GM21526 (cell line): Measurements from ENCODE around the gene SCGN.

Experiments
- ATAC-seq: cut with Tn5 transposase; IDR thresholded peaks from one replicate; pipeline ENCODE4 v1.9.1; 2021; ENCODE audit warnings: moderate library complexity; ENCODE audit not compliant: unreplicated experiment, low FRiP score

SCGN gene, protein sequence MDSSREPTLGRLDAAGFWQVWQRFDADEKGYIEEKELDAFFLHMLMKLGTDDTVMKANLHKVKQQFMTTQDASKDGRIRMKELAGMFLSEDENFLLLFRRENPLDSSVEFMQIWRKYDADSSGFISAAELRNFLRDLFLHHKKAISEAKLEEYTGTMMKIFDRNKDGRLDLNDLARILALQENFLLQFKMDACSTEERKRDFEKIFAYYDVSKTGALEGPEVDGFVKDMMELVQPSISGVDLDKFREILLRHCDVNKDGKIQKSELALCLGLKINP

DNA sequence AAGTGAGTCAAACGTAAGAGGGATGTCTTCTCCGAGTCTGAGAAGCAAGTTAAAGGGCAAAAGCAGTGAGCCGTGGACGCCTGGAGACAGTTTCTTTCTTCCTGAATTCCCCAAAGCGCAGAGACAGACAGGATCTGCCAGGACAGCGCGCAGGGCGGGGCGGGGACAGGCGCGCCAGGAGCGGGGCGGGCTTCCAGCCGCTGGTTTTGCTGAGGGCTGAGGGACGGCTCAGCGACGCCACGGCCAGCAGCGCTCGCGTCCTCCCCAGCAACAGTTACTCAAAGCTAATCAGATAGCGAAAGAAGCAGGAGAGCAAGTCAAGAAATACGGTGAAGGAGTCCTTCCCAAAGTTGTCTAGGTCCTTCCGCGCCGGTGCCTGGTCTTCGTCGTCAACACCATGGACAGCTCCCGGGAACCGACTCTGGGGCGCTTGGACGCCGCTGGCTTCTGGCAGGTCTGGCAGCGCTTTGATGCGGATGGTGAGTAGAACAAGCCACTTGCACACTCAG is at the start of gene SCGN:
Gene SCGN, plus strand, starts transcription at position 209 of the 509 bp plus-strand sequence. Its CDS starts 189 bp downstream, at position 398.
- no peak for ATAC-seq

DNA sequence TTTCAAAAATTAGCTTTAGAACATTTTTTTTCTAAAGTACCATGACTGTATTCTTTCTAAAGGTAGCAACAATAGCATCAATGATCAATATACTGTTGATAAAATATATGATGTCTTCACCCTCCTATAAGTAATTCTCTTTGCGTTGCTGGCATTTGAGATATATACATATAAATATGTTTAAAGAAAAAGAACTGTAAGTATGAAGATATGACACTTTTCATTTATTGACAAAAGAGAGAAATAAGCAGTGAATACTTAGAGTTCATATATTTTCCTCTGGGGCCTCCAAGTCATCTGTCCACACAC is 49.4 kb upstream of the SCGN start:
- no peak for ATAC-seq

GRCh38 chr6:25603251-25603650 is 48.8 kb upstream of the SCGN start:
- ATAC-seq, result no peak

GRCh38 chr6:25606151-25606550 is 45.9 kb upstream of the SCGN start:
- ATAC-seq, result no peak

DNA sequence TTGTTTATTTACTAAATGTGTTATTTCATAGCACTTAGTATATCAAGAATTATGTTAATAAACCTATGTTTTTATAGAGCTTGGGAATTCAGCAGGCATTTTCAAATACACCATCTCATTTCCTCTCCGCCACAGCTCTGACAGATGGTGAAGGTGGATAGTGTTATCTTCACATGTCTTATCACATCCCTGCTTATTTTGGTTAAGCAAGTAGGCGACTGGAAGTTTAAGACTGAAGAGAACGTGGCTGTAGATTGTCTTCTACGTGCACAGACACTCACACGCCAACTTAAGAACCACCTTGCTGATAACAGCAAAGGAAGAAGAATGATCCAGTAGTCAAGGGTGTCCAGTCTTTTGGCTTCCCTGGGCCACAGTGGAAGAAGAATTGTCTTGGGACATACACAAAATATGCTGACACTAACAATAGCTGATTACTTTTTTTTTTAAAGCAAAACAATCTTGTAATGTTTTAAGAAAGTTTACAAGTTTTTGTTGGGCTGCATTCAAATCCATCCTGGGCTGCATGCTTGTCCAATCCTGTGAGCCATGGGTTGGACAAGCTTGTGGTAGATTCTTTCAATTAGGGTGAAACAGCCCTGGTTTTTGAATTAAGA is 43.3 kb upstream of the SCGN start:
- no peak for ATAC-seq

- ATAC-seq, result no peak
Observed at GRCh38 chr6:25612666-25613065, 39.3 kb upstream of the SCGN start.

- ATAC-seq, result no peak
Observed at GRCh38 chr6:25613415-25613814, 38.6 kb upstream of the SCGN start.

- ATAC-seq, result no peak
Observed at GRCh38 chr6:25614052-25614451, 38.0 kb upstream of the SCGN start.

GRCh38 chr6:25615471-25615870 is 36.5 kb upstream of the SCGN start:
- ATAC-seq, result no peak

DNA sequence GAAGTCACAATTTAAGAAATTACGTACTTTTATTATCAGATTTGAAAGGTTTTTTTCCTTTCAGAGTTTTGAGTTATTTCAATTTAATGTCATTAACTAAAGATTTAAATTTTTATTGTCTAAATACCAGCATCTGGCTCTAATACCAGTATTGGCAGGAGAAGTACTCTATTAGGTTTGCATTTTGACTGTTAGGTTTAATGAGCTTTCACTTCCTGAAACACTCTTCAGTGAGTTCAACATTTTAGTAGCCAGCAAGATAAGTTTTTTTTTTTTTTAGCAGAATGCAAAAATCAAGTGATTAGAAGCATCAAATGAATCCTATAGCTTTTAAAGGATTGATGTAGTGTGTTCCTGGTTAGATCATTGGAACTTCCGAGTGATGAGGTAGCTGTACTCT is 34.0 kb upstream of the SCGN start:
- ATAC-seq, result no peak

DNA sequence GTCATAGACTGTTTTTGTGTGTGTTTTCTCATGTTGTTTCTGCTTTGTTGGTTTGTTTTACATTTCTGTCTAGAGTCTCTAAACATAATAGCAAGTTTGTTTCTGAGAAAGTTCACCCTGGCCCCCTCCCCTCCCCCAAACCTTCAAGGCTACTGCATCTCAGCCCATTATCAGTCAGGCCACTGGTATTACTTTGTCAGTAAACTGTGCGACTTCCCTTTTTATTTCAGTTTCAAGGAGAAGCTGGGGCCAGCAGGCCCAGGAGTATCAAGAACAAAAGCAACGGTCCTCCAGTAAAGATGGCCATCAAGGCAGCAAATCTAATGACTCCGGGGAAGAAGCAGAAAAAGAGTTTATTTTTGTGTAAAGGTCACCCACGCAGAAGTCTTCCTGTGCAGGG is 32.8 kb upstream of the SCGN start:
- ATAC-seq, result no peak

DNA sequence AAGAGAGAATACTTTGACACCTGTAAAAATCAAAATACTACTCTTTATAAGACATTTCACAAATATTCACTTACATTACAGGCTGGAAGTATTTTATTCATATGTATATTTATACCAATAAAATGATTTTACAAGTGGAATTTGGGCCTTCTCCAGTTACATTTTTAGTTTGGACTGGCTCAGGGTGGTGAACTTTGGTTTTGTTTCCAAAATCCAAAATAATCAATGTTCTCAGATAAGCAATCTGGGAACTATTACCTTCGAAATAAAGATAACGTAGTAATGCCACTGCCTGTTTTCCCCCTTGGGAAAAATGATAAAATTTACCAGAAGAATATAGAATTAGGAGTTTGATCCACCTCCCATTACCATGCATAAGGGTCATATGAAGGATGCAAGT is 31.6 kb upstream of the SCGN start:
- ATAC-seq, result no peak

DNA sequence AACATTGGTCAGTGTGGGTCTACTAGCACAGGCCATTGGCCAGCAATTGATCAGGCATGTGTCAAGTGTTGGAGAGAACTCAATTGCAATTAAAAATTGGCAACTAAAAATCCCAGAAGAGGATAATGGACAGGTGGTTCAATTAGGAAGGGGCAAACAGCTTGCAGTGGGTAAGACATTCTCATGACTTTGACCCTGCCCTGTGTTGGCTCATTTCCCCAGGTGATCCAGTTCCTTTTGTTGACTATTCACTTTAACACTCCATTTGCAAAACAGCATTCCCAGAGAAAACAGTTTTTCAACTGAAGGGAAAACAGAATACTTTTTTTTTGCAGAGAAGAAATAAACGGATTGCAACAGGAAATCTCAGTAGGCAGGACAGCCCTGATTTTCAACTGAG is 28.9 kb upstream of the SCGN start:
- ATAC-seq, result no peak

GRCh38 chr6:25623879-25624278 is 28.1 kb upstream of the SCGN start:
- ATAC-seq, result no peak

GRCh38 chr6:25627001-25627400 is 25.0 kb upstream of the SCGN start:
- ATAC-seq, result no peak

DNA sequence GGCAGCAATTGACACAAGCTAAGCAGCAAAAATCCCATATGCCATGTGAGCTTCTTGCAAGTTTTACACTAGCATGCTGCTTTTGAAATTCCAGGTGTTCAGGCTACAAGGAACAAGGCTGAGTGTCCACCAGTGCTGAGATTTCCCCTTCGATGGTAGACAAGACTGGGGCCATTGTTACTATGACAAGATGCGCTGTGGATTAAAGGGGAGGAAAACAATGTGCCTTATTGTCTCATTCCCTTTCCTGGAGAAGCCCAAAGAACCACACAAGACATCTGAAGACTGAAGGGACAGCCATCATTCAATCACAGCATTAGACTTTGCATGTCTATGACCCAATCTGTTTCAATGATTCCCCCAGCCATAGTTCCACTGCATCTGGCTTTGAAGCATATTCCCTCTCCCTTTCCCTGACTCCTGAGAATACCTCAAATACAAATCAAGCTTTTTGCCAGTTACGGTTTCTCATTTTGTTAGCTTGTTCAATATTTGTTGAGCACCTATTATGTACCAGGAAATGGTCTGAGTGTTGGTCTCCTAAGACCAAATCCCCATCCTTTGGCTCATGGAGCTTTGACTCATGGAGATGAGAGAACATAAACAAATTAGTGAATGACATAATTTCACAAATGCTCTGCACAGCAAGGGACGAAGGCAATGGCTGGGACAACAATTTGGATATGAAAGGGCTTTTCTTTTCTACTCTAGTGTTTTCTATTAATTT is 23.4 kb upstream of the SCGN start:
- no peak for ATAC-seq

DNA sequence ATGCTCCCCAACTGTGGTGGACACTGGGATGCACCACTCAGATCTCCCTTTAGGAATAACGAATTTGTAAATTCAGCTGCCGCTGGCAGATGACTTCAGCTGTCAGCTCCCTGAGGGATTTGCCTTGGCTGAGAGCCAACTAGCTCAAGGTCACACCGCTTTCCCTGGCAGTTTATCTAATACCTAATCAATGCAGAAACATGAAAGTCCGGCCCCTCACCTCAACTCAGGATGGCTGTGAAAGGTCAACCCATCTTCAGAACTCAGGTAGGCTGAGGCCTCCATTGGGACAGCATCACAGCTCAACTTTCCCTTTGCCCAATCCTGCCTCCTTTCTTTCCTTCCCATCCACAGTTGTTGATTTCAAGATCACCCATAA is 22.8 kb upstream of the SCGN start:
- no peak for ATAC-seq

- no peak for ATAC-seq
Observed at GRCh38 chr6:25630508-25631278, 21.3 kb upstream of the SCGN start.

DNA sequence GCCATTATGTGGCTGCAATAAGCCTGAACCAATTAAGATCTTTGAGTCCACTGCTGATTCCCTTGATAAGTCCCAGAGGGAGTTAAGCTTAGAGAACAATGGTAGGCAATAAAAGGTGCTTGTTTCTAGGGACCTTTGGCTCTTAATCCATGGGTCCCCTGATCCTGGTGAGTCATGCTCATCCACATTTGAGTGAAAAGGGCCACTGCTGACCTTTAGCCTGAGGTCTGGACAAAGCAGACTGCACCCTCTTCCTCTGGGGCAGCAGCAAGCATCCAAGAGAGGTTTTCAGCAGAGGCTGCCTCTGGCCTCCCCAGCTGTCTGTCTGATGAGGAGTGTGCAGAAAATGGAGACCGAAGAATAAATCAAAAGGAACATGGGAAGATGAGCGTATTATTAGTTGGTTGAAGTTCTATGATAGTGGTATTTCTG is 16.1 kb upstream of the SCGN start:
- no peak for ATAC-seq

- ATAC-seq, result no peak
Observed at GRCh38 chr6:25637211-25637610, 14.8 kb upstream of the SCGN start.

- no peak for ATAC-seq
Observed at GRCh38 chr6:25637960-25638434, 14.0 kb upstream of the SCGN start.
